SK-N-SH treated with all-trans-retinoic acid at 6 μM for 48 hours (cell line): Measurements from ENCODE around the gene ATAD3B.
"Not testable (repeated sequence)": the region's sequence is repeated elsewhere in the genome, so short reads cannot be mapped to it uniquely, and the experiment has no call there.

Source experiments
- ARNTL ChIP-seq: fragments of 450-650 bp; formaldehyde crosslinking; IDR thresholded peaks from 2 replicates; pipeline ENCODE4 v1.5.0; 2020; ENCODE audit warnings: low read depth, mild to moderate bottlenecking, moderate library complexity, borderline replicate concordance
- BACH2 ChIP-seq: fragments of 250-450 bp; sonication (Bioruptor Pico); IDR thresholded peaks from 2 replicates; pipeline ENCODE4 v1.9.0; 2021; ENCODE audit warnings: mild to moderate bottlenecking, borderline replicate concordance
- CREB5 ChIP-seq: fragments of 250-450 bp; sonication (Bioruptor Pico); IDR thresholded peaks from 2 replicates; pipeline ENCODE4 v1.5.1; 2020; ENCODE audit warnings: low read depth, mild to moderate bottlenecking, moderate library complexity
- OSR1 ChIP-seq: fragments of 250-450 bp; sonication (Bioruptor Pico); IDR thresholded peaks from 2 replicates; pipeline ENCODE4 v1.8.0; 2022; ENCODE audit warnings: moderate library complexity, mild to moderate bottlenecking, inconsistent platforms
- PATZ1 ChIP-seq: fragments of 250-450 bp; sonication (Bioruptor Pico); IDR thresholded peaks from 2 replicates; pipeline ENCODE4 v1.8.0; 2020; ENCODE audit warnings: mild to moderate bottlenecking, moderate library complexity, borderline replicate concordance
- TCF4 ChIP-seq: fragments of 250-450 bp; sonication (Bioruptor Pico); IDR thresholded peaks from 2 replicates; pipeline ENCODE4 v1.8.0; 2021; ENCODE audit warnings: mild to moderate bottlenecking, moderate library complexity, borderline replicate concordance
- TOX ChIP-seq: fragments of 250-450 bp; sonication (Bioruptor Pico); IDR thresholded peaks from 2 replicates; pipeline ENCODE4 v1.8.0; 2021; ENCODE audit warnings: mild to moderate bottlenecking, moderate library complexity, borderline replicate concordance
- ZC3H10 ChIP-seq: fragments of 250-450 bp; sonication (Bioruptor Pico); IDR thresholded peaks from 2 replicates; pipeline ENCODE4 v1.5.1; 2021; ENCODE audit warnings: mild to moderate bottlenecking, moderate library complexity
- ZFP3 ChIP-seq: fragments of 250-450 bp; sonication (Bioruptor Pico); IDR thresholded peaks from 2 replicates; pipeline ENCODE4 v1.5.0; 2020; ENCODE audit warnings: mild to moderate bottlenecking, moderate library complexity
- TF ChIP-seq, protein P1 (sequence below): fragments of 250-450 bp; sonication (Bioruptor Pico); IDR thresholded peaks from 2 replicates; pipeline ENCODE4 v1.5.1; 2021; ENCODE audit warnings: mild to moderate bottlenecking, moderate library complexity
- TF ChIP-seq, protein P2 (sequence below): fragments of 250-450 bp; sonication (Bioruptor Pico); IDR thresholded peaks from 2 replicates; pipeline ENCODE4 v1.8.0; 2021; ENCODE audit warnings: low read depth, mild to moderate bottlenecking, moderate library complexity, borderline replicate concordance

- not testable (repeated sequence) for TF ChIP-seq OSR1; ZFP3 (CRISPR knock-in tag); TOX; PATZ1; TCF4; ARNTL (CRISPR knock-in tag); ZC3H10; CREB5 (CRISPR knock-in tag); BACH2 (CRISPR knock-in tag)
- TF ChIP-seq, protein P1, sequence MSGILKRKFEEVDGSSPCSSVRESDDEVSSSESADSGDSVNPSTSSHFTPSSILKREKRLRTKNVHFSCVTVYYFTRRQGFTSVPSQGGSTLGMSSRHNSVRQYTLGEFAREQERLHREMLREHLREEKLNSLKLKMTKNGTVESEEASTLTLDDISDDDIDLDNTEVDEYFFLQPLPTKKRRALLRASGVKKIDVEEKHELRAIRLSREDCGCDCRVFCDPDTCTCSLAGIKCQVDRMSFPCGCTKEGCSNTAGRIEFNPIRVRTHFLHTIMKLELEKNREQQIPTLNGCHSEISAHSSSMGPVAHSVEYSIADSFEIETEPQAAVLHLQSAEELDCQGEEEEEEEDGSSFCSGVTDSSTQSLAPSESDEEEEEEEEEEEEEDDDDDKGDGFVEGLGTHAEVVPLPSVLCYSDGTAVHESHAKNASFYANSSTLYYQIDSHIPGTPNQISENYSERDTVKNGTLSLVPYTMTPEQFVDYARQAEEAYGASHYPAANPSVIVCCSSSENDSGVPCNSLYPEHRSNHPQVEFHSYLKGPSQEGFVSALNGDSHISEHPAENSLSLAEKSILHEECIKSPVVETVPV = not testable (repeated sequence)
- TF ChIP-seq, protein P2, sequence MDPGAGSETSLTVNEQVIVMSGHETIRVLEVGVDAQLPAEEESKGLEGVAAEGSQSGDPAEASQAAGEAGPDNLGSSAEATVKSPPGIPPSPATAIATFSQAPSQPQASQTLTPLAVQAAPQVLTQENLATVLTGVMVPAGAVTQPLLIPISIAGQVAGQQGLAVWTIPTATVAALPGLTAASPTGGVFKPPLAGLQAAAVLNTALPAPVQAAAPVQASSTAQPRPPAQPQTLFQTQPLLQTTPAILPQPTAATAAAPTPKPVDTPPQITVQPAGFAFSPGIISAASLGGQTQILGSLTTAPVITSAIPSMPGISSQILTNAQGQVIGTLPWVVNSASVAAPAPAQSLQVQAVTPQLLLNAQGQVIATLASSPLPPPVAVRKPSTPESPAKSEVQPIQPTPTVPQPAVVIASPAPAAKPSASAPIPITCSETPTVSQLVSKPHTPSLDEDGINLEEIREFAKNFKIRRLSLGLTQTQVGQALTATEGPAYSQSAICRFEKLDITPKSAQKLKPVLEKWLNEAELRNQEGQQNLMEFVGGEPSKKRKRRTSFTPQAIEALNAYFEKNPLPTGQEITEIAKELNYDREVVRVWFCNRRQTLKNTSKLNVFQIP (CRISPR knock-in tag) = not testable (repeated sequence)
These were observed 13.6 kb downstream of the ATAD3B start for GRCh38 chr1:1484976-1485750.
